Sigmoid colon (tissue), 7 donors: ENCODE data around the gene ZNF606. TPM values are rescaled to one million over a fixed set of nuclear protein-coding genes. Genes with fewer than 3 reads are reported as not detected.

Experiments used
- DNase-seq: peaks from one replicate; pipeline ENCODE4 v3.0.0-alpha.2; 2019
- H3K27ac ChIP-seq, 4 donors: fragments of 200-600 bp; sonication (generic); one replicate each; pipeline ENCODE4 v1.5.1; 2016 to 2019; ENCODE audit warnings: mild to moderate bottlenecking in 1 of 4
- H3K27me3 ChIP-seq, 3 donors: fragments of 200-600 bp; sonication (generic); one replicate each; pipeline ENCODE4 v1.5.1; 2019; ENCODE audit warnings: mild to moderate bottlenecking in 1 of 3
- H3K36me3 ChIP-seq, 4 donors: fragments of 200-600 bp; sonication (generic); one replicate each; pipeline ENCODE4 v1.5.1; 2016 to 2019
- H3K4me1 ChIP-seq, 4 donors: fragments of 200-600 bp; sonication (generic); one replicate each; pipeline ENCODE4 v1.5.1; 2017 to 2019
- H3K4me3 ChIP-seq, 4 donors: fragments of 200-600 bp; sonication (generic); one replicate each; pipeline ENCODE4 v1.5.1; 2017 to 2019; ENCODE audit warnings: mild to moderate bottlenecking in 2 of 4, moderate library complexity in 1 of 4
- H3K9me3 ChIP-seq, 4 donors: fragments of 200-600 bp in 3 of 4; sonication (generic) in 3 of 4; one replicate each; pipeline versions ENCODE4 v1.5.1 to v1.6.1; 2013 to 2019
- EP300 ChIP-seq, 4 donors: sonication (generic); formaldehyde crosslinking; IDR thresholded peaks; one replicate each; pipeline ENCODE4 v1.6.1; 2017; ENCODE audit warnings: antibody characterized with exemption in 4 of 4
- POLR2A ChIP-seq, 2 donors: fragments of 450-650 bp; IDR thresholded peaks; one replicate each; pipeline ENCODE4 v1.6.1; 2016; ENCODE audit warnings: antibody characterized with exemption in 2 of 2, mild to moderate bottlenecking in 2 of 2, moderate library complexity in 2 of 2
- POLR2AphosphoS5 ChIP-seq, 4 donors: sonication (generic); formaldehyde crosslinking; IDR thresholded peaks; one replicate each; pipeline ENCODE4 v1.6.1; 2017; ENCODE audit warnings: antibody characterized with exemption in 4 of 4
- WGBS, 2 donors: extraction: QIAGEN DNeasy Blood & Tissue Kit; methylation state at CpG; one replicate each; pipeline ENCODE4 v1.1.7; 2013; 5-methylcytosine and 5-hydroxymethylcytosine counted together
- intact Hi-C: fragments of 100-400 bp; cut with DNase I; formaldehyde crosslinking; loops from one replicate; pipeline ENCODE4 v1.15.1; 2023
- polyA plus RNA-seq, 3 donors: library from polyadenylated mRNA; stranded (reverse); fragments of 200-250 nt; gene quantifications; one replicate each; pipeline ENCODE4 v1.2.3, GENCODE V29; 2013
- total RNA-seq, 4 donors: library from RNA; depleted of rRNA; stranded (reverse); fragments of >200 nt; gene quantifications; one replicate each; pipeline ENCODE4 v1.1.0, GENCODE V29; 2016
- TF ChIP-seq, protein P1 (sequence below), 4 experiments: fragments of 450-650 bp in 3 of 4; fragments of 200-600 bp in 1 of 4; IDR thresholded peaks; one replicate each; pipeline ENCODE4 v1.5.1; 2016 to 2019; ENCODE audit warnings: antibody characterized with exemption in 4 of 4, mild to moderate bottlenecking in 3 of 4, moderate library complexity in 2 of 4
- donor health status: healthy with polysubstance abuse.
- donor health status: Bipolar disorder and iron deficiency.
- donor health status: healthy.

ZNF606 gene
- total and polyA plus RNA-seq, 7 donors = 1.8 to 32.1 (median 9.8) TPM

DNA sequence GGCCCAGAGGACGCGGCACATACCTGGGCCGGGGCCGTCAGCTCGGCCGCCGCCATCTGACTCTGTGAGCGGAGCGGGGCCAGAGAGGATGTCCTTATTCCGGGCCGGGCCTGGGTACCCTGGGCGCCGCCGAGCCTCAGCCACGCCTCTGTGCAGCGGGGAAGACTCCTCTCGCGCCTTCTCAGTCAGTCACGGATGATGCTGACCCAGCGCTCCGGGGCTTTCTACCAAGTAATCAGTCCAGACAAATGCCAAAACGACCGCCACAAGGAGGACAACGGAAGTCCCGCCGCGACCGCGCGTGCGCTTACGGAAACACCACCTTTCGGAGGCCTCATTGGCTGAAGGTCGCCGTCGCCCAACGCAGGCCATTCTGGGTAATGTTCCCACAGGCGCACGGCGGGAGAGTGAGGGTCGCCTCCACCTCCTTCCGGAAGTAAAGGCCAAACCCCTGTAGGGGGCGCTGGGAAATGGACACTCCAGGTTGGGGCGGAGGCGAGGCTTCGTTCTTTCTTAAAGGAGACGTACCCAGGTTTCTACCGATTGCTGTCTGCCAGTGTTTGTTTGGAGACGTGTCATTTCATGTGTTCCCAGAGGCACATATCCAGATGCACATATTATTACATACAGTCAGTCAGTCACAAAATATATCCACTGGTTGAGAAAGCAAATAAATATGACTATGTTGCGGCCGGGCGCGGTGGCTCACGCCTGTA, 55.0 kb downstream of the ZNF606 start, which contains the start of gene ZNF256:
Gene ZNF256 (minus strand): TSS at position 288 of the 716 bp plus-strand sequence. CDS start 232 bp downstream, at position 56.
- Histone ChIP-seq H3K4me1 (peaks cover 0 to 16% (median 12%) of the 10 kb centered on the region in 4 donors), H3K4me3 (peak within 1 kb of the TSS; percentile 80 to 96 (median 92)), H3K27me3 (no peaks in the 10 kb centered on the region), H3K27ac (peak within 1 kb of the TSS; percentile 83 to 88 (median 86)), H3K9me3 (peaks cover 0 to 27% (median 6%) of the 10 kb centered on the region in 4 donors), H3K36me3 (peaks cover 7 to 21% (median 16%) of the 10 kb centered on the region in 4 donors)
- intact Hi-C loops = loop anchor here (2.0 to 5.0 kb wide), 3 partner anchors 31 to 207 kb away; partner anchors contain the start of genes ZNF417 and ZNF606
- peak; percentile 97 for DNase-seq
- 8 to 9% methylated on average over 54 of the region's 54 CpGs for WGBS, 2 donors
- TF ChIP-seq EP300 (IDR thresholded peaks at IDR 0.05) (no peak), POLR2AphosphoS5 (IDR thresholded peaks at IDR 0.05) (peak; percentile 47 to 79 (median 72)), POLR2A (IDR thresholded peaks at IDR 0.05) (peak; percentile 19 to 27)
- TF ChIP-seq, protein P1, sequence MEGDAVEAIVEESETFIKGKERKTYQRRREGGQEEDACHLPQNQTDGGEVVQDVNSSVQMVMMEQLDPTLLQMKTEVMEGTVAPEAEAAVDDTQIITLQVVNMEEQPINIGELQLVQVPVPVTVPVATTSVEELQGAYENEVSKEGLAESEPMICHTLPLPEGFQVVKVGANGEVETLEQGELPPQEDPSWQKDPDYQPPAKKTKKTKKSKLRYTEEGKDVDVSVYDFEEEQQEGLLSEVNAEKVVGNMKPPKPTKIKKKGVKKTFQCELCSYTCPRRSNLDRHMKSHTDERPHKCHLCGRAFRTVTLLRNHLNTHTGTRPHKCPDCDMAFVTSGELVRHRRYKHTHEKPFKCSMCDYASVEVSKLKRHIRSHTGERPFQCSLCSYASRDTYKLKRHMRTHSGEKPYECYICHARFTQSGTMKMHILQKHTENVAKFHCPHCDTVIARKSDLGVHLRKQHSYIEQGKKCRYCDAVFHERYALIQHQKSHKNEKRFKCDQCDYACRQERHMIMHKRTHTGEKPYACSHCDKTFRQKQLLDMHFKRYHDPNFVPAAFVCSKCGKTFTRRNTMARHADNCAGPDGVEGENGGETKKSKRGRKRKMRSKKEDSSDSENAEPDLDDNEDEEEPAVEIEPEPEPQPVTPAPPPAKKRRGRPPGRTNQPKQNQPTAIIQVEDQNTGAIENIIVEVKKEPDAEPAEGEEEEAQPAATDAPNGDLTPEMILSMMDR (IDR thresholded peaks at IDR 0.05) = peak; percentile 51 to 67 (median 60)

DNA sequence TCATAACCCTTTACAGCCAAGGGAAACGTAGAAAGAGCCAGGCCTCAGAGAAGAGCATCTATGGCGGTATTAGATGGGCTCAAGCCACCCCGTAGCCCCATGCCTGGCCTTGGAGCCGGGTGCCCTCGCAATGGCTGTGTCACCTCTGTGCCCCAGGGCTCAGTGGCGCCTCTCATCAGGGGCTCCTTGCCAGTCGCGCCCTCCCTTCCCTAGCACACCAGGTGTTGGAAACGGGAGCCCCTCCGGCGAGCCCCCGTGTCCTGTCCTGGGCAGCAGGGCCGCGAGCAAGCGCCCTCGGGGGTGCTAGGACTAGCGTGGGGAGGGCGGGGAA, 55.6 kb downstream of the ZNF606 start:
- no peak for TF ChIP-seq POLR2A (IDR thresholded peaks at IDR 0.05)
- no peak for TF ChIP-seq EP300 (IDR thresholded peaks at IDR 0.05)
- TF ChIP-seq POLR2AphosphoS5 (IDR thresholded peaks at IDR 0.05) = no peak
- TF ChIP-seq, protein P1 (IDR thresholded peaks at IDR 0.05) = no peak
- H3K9me3 ChIP-seq = peaks cover 0 to 32% (median 9%) of the 10 kb centered on the region in 4 donors

DNA sequence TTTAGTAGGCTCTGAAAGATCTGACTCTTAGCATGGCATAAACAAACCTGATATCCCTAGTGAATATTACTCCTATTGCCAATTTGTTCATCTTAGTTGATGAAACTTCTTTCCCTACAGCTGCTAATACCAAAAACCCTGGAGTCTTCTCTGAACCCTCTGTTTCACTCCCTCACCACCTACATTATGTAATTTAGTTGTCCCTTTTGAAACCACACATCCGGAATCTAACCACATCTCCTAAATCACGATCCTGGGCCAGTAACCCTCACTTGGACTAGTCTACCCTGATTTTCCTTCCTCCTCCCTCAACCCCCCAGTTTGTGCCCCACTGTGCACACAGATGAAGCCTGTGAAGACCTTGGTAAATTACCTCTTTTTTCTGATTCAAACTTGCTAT, 56.3 kb downstream of the ZNF606 start:
- H3K36me3 ChIP-seq = peaks cover 16 to 34% (median 28%) of the 10 kb centered on the region in 4 donors
- no peaks in the 10 kb centered on the region for H3K27me3 ChIP-seq
- no peak for DNase-seq
- peak overlapping the region in 2 of 4 donors; percentile 80 to 96 for H3K4me3 ChIP-seq
- 63 to 77% methylated on average over 2 of the region's 2 CpGs for WGBS, 2 donors
- H3K4me1 ChIP-seq = peaks cover 0 to 16% (median 12%) of the 10 kb centered on the region in 4 donors
- H3K27ac ChIP-seq = peak overlapping the region in 1 of 4 donors; percentile 88
- peaks cover 6 to 40% (median 16%) of the 10 kb centered on the region in 4 donors for H3K9me3 ChIP-seq
- TF ChIP-seq POLR2A (IDR thresholded peaks at IDR 0.05) (no peak), EP300 (IDR thresholded peaks at IDR 0.05) (no peak), POLR2AphosphoS5 (IDR thresholded peaks at IDR 0.05) (no peak)
- TF ChIP-seq, protein P1 (IDR thresholded peaks at IDR 0.05) = no peak
- intact Hi-C loops = loop anchor here (2.0 to 5.0 kb wide), 3 partner anchors 30 to 208 kb away; partner anchors contain the start of genes ZNF417 and ZNF606

More for the DNA sequence above, 55.6 kb downstream of the ZNF606 start:
- DNase-seq = no peak
- Histone ChIP-seq H3K4me1 (peaks cover 0 to 16% (median 12%) of the 10 kb centered on the region in 4 donors), H3K4me3 (peak overlapping the region; percentile 80 to 96 (median 92)), H3K27ac (peak overlapping the region; percentile 83 to 88 (median 86)), H3K27me3 (no peaks in the 10 kb centered on the region), H3K36me3 (peaks cover 12 to 27% (median 21%) of the 10 kb centered on the region in 4 donors)
- WGBS, 2 donors = 3% methylated on average over 18 of the region's 18 CpGs
- intact Hi-C loops = loop anchor here (2.0 to 5.0 kb wide), 3 partner anchors 30 to 208 kb away; partner anchors contain the start of genes ZNF417 and ZNF606

DNA sequence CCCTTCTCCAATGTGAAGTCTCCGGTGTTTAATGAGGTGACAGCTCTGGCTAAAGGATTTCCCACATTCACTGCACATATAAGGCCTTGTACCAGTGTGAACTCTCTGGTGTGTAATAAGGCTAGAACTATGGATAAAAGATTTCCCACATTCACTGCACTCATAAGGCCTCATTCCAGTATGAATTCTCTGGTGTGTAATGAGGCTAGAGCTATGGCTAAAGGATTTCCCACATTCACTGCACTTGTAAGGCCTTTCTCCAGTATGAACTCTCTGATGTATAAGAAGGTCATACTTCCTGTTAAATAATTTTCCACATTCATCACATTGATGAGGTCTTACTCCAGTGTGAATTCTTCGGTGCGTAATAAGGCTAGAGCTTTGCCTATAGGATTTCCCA, 61.0 kb downstream of the ZNF606 start:
- no peak overlapping the region for H3K4me3 ChIP-seq
- 96 to 97% methylated on average over 3 of the region's 3 CpGs for WGBS, 2 donors
- H3K4me1 ChIP-seq = peaks cover 0 to 10% (median 7%) of the 10 kb centered on the region in 4 donors
- H3K27ac ChIP-seq = no peak overlapping the region
- intact Hi-C loops = no loop called here
- peaks cover 16 to 49% (median 34%) of the 10 kb centered on the region in 4 donors for H3K36me3 ChIP-seq
- peaks cover 8 to 51% (median 18%) of the 10 kb centered on the region in 4 donors for H3K9me3 ChIP-seq
- DNase-seq = no peak
- H3K27me3 ChIP-seq = no peaks in the 10 kb centered on the region
- TF ChIP-seq POLR2AphosphoS5 (IDR thresholded peaks at IDR 0.05) (no peak), EP300 (IDR thresholded peaks at IDR 0.05) (no peak), POLR2A (IDR thresholded peaks at IDR 0.05) (no peak)
- TF ChIP-seq, protein P1 (IDR thresholded peaks at IDR 0.05) = no peak
